GM08714 (cell line): ENCODE measurements around the gene LPCAT3.

ENCODE experiments used
- H3K4me3 ChIP-seq: fragments of 200-500 bp; sonication (Bioruptor generic); 2 replicates; pipeline ENCODE4 v1.5.1; 2014; ENCODE audit warnings: mild to moderate bottlenecking, low read length, inconsistent platforms
- ZNF274 ChIP-seq: IDR thresholded peaks from 2 replicates; pipeline ENCODE4 v1.6.1; 2012; ENCODE audit warnings: mild to moderate bottlenecking, low read depth, low read length

The LPCAT3 gene

DNA sequence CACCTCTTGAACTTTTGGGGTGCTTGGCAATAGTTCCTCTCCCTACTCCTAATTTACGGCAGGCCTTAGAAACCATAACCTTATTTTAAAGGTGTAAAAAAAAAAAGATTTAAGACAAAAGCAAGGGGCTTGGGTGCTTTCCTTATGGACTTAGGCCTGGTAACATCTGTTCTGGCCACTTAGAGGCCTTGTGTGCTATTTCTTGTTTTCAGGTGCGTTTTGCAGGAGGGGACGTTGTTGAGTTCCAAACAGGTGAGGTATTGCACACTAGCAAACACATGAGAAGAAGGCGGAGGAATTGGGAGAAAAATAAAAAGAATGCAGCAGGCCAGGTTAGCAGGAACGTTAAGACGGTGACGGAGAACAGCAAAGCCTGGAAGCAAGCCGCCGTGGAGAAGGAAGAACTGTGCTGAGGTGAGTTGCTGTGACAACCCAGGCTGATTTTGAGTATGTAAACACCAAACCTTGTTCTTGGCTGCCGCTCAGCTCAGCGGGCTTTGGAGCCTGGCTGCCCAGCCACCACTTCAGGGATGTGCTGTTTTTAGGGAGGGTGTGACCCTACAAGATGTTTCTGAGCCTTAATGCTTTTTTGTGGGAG lies 30.2 kb downstream of the LPCAT3 start:
- TF ChIP-seq ZNF274 = no peak
- no peak overlapping the region for H3K4me3 ChIP-seq

- no peak for TF ChIP-seq ZNF274
- H3K4me3 ChIP-seq = no peak overlapping the region
These were observed 35.7 kb downstream of the LPCAT3 start for GRCh38 chr12:6982532-6982931.

GRCh38 chr12:6981152-6982052 lies 36.9 kb downstream of the LPCAT3 start:
- no peak for TF ChIP-seq ZNF274
- H3K4me3 ChIP-seq = no peak overlapping the region

- no peak for TF ChIP-seq ZNF274
- no peak overlapping the region for H3K4me3 ChIP-seq
These were observed 37.5 kb downstream of the LPCAT3 start for GRCh38 chr12:6980740-6981139.

- H3K4me3 ChIP-seq = no peak overlapping the region
- no peak for TF ChIP-seq ZNF274
These were observed 38.2 kb downstream of the LPCAT3 start for GRCh38 chr12:6980075-6980474.

GRCh38 chr12:6979453-6979852 lies 38.8 kb downstream of the LPCAT3 start:
- H3K4me3 ChIP-seq = no peak overlapping the region
- TF ChIP-seq ZNF274 = no peak

DNA sequence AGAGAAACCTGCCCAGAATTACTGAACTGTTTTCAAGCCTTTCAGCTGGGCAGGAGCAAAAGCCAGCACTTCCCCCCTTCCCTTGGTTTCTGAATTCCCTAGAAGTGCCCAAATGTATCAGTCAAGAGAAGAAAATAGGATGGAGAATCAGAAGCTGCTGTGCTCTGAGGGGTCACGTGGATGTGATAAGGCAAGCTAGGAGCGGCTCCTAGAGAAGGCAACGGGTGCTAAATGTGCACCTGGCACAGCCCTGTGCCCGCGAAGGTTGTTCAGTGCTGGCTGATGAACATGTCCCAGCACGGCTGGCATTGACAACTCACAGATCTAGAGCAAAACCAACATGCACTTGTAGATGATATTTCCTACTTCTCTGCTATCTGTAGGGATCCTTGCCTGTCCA lies 39.3 kb downstream of the LPCAT3 start:
- no peak overlapping the region for H3K4me3 ChIP-seq
- no peak for TF ChIP-seq ZNF274

GRCh38 chr12:6978611-6979011 lies 39.7 kb downstream of the LPCAT3 start:
- TF ChIP-seq ZNF274 = no peak
- H3K4me3 ChIP-seq = no peak overlapping the region

- no peak for TF ChIP-seq ZNF274
- H3K4me3 ChIP-seq = no peak overlapping the region
These were observed 40.1 kb downstream of the LPCAT3 start for GRCh38 chr12:6978188-6978587.

GRCh38 chr12:6977653-6978052 lies 40.6 kb downstream of the LPCAT3 start:
- no peak overlapping the region for H3K4me3 ChIP-seq
- no peak for TF ChIP-seq ZNF274

DNA sequence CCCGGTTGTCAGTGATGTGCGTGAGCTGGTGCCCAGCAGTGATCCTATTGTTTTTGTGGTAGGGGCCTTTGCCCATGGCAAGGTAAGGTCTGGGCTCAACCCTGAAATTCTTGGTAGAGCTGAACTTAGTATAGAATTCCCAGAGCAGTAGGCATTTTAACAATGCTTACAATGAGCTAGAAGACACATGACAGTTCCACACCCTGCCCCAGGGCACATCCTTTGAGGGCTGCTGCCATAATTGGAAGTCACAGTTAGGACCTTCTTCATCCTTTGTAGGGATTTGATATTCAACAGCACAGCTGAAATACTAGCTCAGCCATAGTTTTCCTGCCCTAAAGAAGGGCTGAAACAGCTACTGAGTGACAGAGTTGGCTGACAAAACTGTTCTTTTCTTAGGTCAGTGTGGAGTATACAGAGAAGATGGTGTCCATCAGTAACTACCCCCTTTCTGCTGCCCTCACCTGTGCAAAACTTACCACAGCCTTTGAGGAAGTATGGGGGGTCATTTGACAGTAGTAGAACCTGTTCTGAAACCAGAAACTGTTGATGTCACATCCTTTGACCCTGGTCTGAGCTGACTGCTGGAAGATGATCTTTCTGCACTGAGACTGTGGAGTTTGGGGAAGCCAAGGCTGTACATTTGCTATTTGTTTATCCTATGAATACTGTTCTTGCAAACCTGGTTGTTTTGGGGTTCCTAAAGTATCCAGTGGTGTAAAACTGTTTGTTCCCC lies 42.8 kb downstream of the LPCAT3 start:
- no peak overlapping the region for H3K4me3 ChIP-seq
- TF ChIP-seq ZNF274 = no peak

GRCh38 chr12:6974180-6974579 lies 44.1 kb downstream of the LPCAT3 start:
- no peak overlapping the region for H3K4me3 ChIP-seq

DNA sequence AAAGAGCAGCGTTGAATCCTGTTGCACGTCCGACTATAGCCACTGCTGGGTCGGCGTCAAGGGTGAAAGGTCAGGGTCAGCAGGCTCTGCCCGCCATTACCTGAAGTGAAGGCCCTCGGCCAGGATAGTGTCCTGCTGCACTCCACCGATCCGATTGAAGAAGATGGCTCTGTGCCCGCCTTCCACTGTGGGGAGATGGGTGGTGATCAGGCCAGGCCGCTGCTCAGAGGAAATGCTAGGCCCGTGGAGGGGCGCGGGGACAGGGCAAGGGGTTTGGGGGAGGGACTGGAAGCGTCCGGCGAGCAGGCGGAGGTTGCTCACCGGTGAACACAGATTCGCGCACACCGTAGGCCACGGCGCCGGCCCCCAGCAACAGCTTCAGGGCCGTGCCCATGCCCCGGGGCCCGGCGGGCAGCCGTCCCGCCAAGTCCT lies 48.2 kb downstream of the LPCAT3 start:
- TF ChIP-seq ZNF274 = no peak
- H3K4me3 ChIP-seq = peak overlapping the region; percentile 93

More at GRCh38 chr12:6974180-6974579, 44.1 kb downstream of the LPCAT3 start:
- no peak for TF ChIP-seq ZNF274

GRCh38 chr12:6968426-6968825 lies 49.9 kb downstream of the LPCAT3 start:
- TF ChIP-seq ZNF274 = no peak
- H3K4me3 ChIP-seq = no peak overlapping the region; the same call in 1 of the 2 replicates
